B cell (primary cell): ENCODE measurements around the gene CHCHD6. TPM values are rescaled to one million over a fixed set of nuclear protein-coding genes. Genes with fewer than 3 reads are reported as not detected.

Source experiments
- ATAC-seq: fragments of 200-7000 bp; cut with Tn5 transposase; one replicate; pipeline ENCODE4 v1.10.0; 2021; ENCODE audit warnings: low read depth, mild to moderate bottlenecking, moderate number of reproducible peaks, moderate library complexity
- CTCF ChIA-PET: fragments of 350-600 bp; sonication (Branson Sonifier 250); formaldehyde crosslinking; loops from one replicate; lab custom pipeline; 2021; ENCODE audit warnings: antibody characterized with exemption, inconsistent platforms; lab: Charles Lee
- POLR2A ChIA-PET: fragments of 350-600 bp; sonication (Branson Sonifier 250); formaldehyde crosslinking; loops from one replicate; lab custom pipeline; 2021; ENCODE audit warnings: antibody characterized with exemption; lab: Charles Lee
- DNase-seq: peaks from one replicate; pipeline ENCODE4 v3.0.0; 2013
- H2AFZ ChIP-seq: 2 replicates; pipeline ENCODE4 v1.6.1; 2012; ENCODE audit warnings: mild to moderate bottlenecking, low read depth, low read length; ENCODE audit not compliant: insufficient read depth, poor library complexity, severe bottlenecking
- H3K27ac ChIP-seq, 2 donors: 1 replicate in 1 of 2; 2 replicates in 1 of 2; pipeline ENCODE4 v1.5.1; 2012 to 2013; ENCODE audit warnings: low read length in 2 of 2, mild to moderate bottlenecking in 2 of 2, moderate library complexity in 1 of 2
- H3K27me3 ChIP-seq, 4 experiments: fragments of 200-600 bp in 1 of 4; sonication (generic) in 1 of 4; replicated peaks in 1 of 4; 1 replicate in 2 of 4; 2 replicates in 2 of 4; pipeline versions ENCODE4 v1.6.1 to v1.7.0; 2013 to 2016; ENCODE audit warnings: low read length in 3 of 4, mild to moderate bottlenecking in 2 of 4, mixed read lengths in 1 of 4, moderate library complexity in 1 of 4; ENCODE audit not compliant: insufficient read depth in 4 of 4, control insufficient read depth in 3 of 4; ENCODE audit errors: control extremely low read depth in 1 of 4
- H3K36me3 ChIP-seq, 2 experiments: replicated peaks in 1 of 2; 1 replicate in 1 of 2; 2 replicates in 1 of 2; pipeline versions ENCODE4 v1.6.1 to v1.7.1; 2013; ENCODE audit warnings: low read length in 1 of 2; ENCODE audit not compliant: insufficient read depth in 2 of 2, control insufficient read depth in 1 of 2; ENCODE audit errors: control extremely low read depth in 1 of 2, extremely low read depth in 1 of 2
- H3K4me1 ChIP-seq, 2 donors: fragments of 200-600 bp in 1 of 2; sonication (generic) in 1 of 2; 1 replicate in 1 of 2; 2 replicates in 1 of 2; pipeline versions ENCODE4 v1.5.1 to v1.6.1; 2013 to 2017; ENCODE audit warnings: low read length in 2 of 2; ENCODE audit not compliant: control insufficient read depth in 2 of 2, insufficient read depth in 2 of 2
- H3K4me2 ChIP-seq: replicated peaks from 2 replicates; pipeline ENCODE3; 2012; ENCODE audit warnings: mild to moderate bottlenecking, low read depth, low read length; ENCODE audit not compliant: poor library complexity, severe bottlenecking
- H3K4me3 ChIP-seq, 5 experiments: fragments of 200-600 bp in 1 of 5; sonication (generic) in 1 of 5; 1 replicate in 3 of 5; 2 replicates in 2 of 5; pipeline versions ENCODE4 v1.5.1 to v1.7.0; 2011 to 2016; ENCODE audit warnings: low read length in 4 of 5, mild to moderate bottlenecking in 4 of 5, low read depth in 2 of 5, control low read depth in 1 of 5, moderate library complexity in 1 of 5; ENCODE audit not compliant: insufficient read depth in 1 of 5; ENCODE audit errors: control extremely low read depth in 1 of 5, extremely low read depth in 1 of 5
- H3K79me2 ChIP-seq: fragments of 200-600 bp; sonication (generic); one replicate; pipeline ENCODE4 v1.6.0; 2016; ENCODE audit warnings: low read length; ENCODE audit not compliant: control insufficient read depth, insufficient read depth
- H3K9ac ChIP-seq: fragments of 200-600 bp; sonication (generic); 2 replicates; pipeline ENCODE4 v1.6.1; 2017; ENCODE audit warnings: mild to moderate bottlenecking, low read length, moderate library complexity
- H3K9me3 ChIP-seq, 3 donors: one replicate each; pipeline versions ENCODE4 v1.6.1 to v1.7.1; 2013; ENCODE audit warnings: low read length in 2 of 3; ENCODE audit not compliant: control insufficient read depth in 2 of 3, insufficient read depth in 1 of 3; ENCODE audit errors: control extremely low read depth in 1 of 3
- H4K20me1 ChIP-seq: 2 replicates; pipeline ENCODE4 v1.6.0; 2012; ENCODE audit warnings: mild to moderate bottlenecking, low read length; ENCODE audit not compliant: insufficient read depth, control insufficient read depth, poor library complexity, severe bottlenecking
- H3K27ac Mint-ChIP-seq: one replicate; pipeline ENCODE4 v1.8.0; 2021; ENCODE audit warnings: mixed read lengths
- H3K27me3 Mint-ChIP-seq: one replicate; pipeline ENCODE4 v1.8.0; 2021; ENCODE audit warnings: mixed read lengths
- H3K4me1 Mint-ChIP-seq: one replicate; pipeline ENCODE4 v1.8.0; 2021; ENCODE audit warnings: mixed read lengths
- H3K4me3 Mint-ChIP-seq: one replicate; pipeline ENCODE4 v1.8.0; 2021; ENCODE audit warnings: mixed read lengths
- H3K9me3 Mint-ChIP-seq: one replicate; pipeline ENCODE4 v1.8.0; 2022; ENCODE audit warnings: mixed read lengths; ENCODE audit not compliant: insufficient read depth
- CTCF ChIP-seq: fragments of 200-600 bp; IDR thresholded peaks from one replicate; pipeline ENCODE4 v1.8.0; 2022; ENCODE audit warnings: antibody characterized with exemption, mild to moderate bottlenecking
- EZH2 ChIP-seq: IDR thresholded peaks from 2 replicates; pipeline ENCODE4 v1.6.1; 2012; ENCODE audit warnings: borderline replicate concordance, low read depth, mild to moderate bottlenecking, moderate library complexity, low read length; ENCODE audit not compliant: insufficient read depth, poor library complexity, severe bottlenecking
- WGBS: methylation state at CpG from one replicate; pipeline ENCODE4 v1.1.5; 2013; ENCODE audit warnings: missing lambda C conversion rate; ENCODE audit not compliant: insufficient coverage; 5-methylcytosine and 5-hydroxymethylcytosine counted together
- intact Hi-C: fragments of 100-400 bp; cut with micrococcal nuclease; formaldehyde crosslinking; loops from one replicate; pipeline ENCODE4 v1.10.0; 2022
- polyA plus RNA-seq: library from polyadenylated mRNA; depleted of rRNA; stranded (reverse); fragments of >200 nt; gene quantifications from 2 replicates; pipeline ENCODE4 v1.2.3, GENCODE V29; 2012
- total RNA-seq, 2 donors: library from RNA; stranded (reverse); fragments of 120-200 nt in 1 of 2; gene quantifications; 1 replicate in 1 of 2; 2 replicates in 1 of 2; pipeline versions ENCODE4 v1.2.3 to v1.2.4, GENCODE V29; 2013 to 2022

CHCHD6 gene
- total and polyA plus RNA-seq, 2 donors (not counting 1 experiment from before 2014, with no cell fraction given), result 8.0 to 13.5 TPM

DNA sequence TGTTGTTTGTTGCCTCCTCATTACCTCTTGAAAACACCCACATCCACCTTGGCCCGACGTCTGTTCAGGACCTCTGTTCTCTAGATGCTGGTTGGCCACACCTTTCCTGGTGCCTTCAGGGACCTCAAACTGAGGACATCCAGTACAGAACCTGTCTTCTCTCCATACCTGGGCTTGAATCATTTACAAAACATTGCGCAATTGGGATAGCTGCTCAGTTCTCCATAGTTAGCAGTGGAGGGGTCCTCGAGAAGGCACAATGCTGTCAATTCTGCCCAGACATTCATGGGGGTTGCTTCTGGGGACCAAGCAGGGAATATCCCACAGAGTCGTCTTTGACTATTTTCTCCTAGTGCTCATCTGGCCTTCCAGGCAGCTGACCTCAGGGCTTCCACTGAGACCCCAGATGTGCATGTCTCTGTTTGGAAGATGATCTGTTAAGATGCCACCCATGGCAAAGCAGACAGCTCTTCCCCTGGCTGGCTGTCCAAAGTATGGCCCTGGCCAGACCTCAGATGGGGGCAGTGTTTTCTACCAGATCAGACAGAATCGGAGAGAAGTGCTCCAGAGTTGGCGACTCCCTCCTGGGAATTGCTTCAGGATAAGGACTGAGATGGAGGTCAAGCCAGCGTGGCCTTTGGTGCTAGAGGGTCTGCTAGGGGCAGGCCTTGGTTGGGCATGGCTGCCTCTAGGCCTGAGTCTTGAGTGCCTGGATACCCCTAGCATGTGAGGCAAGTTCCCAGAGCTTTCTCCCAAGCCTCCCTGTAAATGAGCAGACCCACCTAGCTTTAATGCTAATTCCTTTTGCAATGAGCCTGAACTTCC lies 46.1 kb downstream of the CHCHD6 start:
- Histone ChIP-seq H3K4me1 (no peaks in the 10 kb centered on the region), H3K27me3 (no peaks in the 10 kb centered on the region), H4K20me1 (no peaks in the 10 kb centered on the region), H3K79me2 (no peaks in the 10 kb centered on the region), H3K36me3 (no peaks in the 10 kb centered on the region), H3K4me2 (no peak overlapping the region), H2AFZ (no peak overlapping the region), H3K9ac (no peak overlapping the region), H3K4me3 (no peak overlapping the region), H3K9me3 (no peaks in the 10 kb centered on the region), H3K27ac (no peak overlapping the region)
- ChIA-PET CTCF (interaction anchor here (1.0 to 9.1 kb wide), 5 partner anchors 71 to 795 kb away, joined by 3 to 89 read pairs (median 3); partner anchors contain the start of gene PLXNA1), POLR2A (no interaction called here)
- Mint-ChIP-seq H3K4me1 (no peaks in the 10 kb centered on the region), H3K9me3 (no peaks in the 10 kb centered on the region), H3K4me3 (no peak overlapping the region), H3K27ac (no peak overlapping the region), H3K27me3 (no peaks in the 10 kb centered on the region)
- TF ChIP-seq EZH2 (no peak), CTCF (no peak)
- WGBS, result 97% methylated on average over 8 of the region's 8 CpGs
- DNase-seq, result no peak
- intact Hi-C loops, result loop anchor here (5.0 kb wide), 1 partner anchor 427 kb away; no protein-coding TSS in a partner anchor
- no peak for ATAC-seq

DNA sequence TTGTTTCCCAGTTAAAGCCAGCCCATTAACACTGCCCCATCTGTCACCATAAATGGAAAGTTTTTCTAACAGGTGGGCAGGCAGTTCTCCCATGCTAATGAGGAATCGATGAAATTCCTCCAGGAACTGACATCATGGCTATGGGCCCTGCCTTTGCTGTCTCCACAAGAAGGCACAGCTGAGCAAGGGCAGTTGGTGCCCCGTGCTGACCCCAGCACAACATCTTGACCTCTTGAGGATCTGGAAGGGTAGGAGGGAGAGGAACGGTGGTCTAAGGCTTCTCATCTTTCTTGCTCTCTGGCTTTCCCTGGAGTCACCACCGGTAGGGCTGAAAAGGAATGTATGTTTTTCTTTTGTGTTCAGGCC lies 46.7 kb downstream of the CHCHD6 start:
- ATAC-seq, result no peak
- H3K27ac Mint-ChIP-seq, result no peak overlapping the region
- CTCF ChIA-PET, result interaction anchor here (0.7 to 9.1 kb wide), 3 partner anchors 211 to 795 kb away, joined by 3 to 89 read pairs (median 47); partner anchors contain the start of gene PLXNA1

More for the DNA sequence above, 46.7 kb downstream of the CHCHD6 start:
- Mint-ChIP-seq H3K4me3 (no peak overlapping the region), H3K27me3 (no peaks in the 10 kb centered on the region), H3K4me1 (no peaks in the 10 kb centered on the region), H3K9me3 (no peaks in the 10 kb centered on the region)
- intact Hi-C loops, result loop anchor here (5.0 kb wide), 1 partner anchor 427 kb away; no protein-coding TSS in a partner anchor
- Histone ChIP-seq H2AFZ (no peak overlapping the region), H3K36me3 (no peaks in the 10 kb centered on the region), H3K9ac (no peak overlapping the region), H3K79me2 (no peaks in the 10 kb centered on the region), H3K4me1 (no peaks in the 10 kb centered on the region), H3K27ac (no peak overlapping the region), H3K9me3 (no peaks in the 10 kb centered on the region), H3K4me2 (no peak overlapping the region), H4K20me1 (no peaks in the 10 kb centered on the region), H3K27me3 (no peaks in the 10 kb centered on the region), H3K4me3 (no peak overlapping the region)
- DNase-seq, result no peak
- TF ChIP-seq EZH2 (no peak), CTCF (no peak)
- POLR2A ChIA-PET, result no interaction called here
- WGBS, result 89% methylated on average over 2 of the region's 4 CpGs
